ENCODE measurements around the gene PDCD2L.
"Not testable (repeated sequence)": the region's sequence is repeated elsewhere in the genome, so short reads cannot be mapped to it uniquely, and the experiment has no call there.

Gene PDCD2L

GRCh38 chr19:34380639-34381241 is 23.5 kb upstream of the PDCD2L start:
- DNase-seq: no peak

DNA sequence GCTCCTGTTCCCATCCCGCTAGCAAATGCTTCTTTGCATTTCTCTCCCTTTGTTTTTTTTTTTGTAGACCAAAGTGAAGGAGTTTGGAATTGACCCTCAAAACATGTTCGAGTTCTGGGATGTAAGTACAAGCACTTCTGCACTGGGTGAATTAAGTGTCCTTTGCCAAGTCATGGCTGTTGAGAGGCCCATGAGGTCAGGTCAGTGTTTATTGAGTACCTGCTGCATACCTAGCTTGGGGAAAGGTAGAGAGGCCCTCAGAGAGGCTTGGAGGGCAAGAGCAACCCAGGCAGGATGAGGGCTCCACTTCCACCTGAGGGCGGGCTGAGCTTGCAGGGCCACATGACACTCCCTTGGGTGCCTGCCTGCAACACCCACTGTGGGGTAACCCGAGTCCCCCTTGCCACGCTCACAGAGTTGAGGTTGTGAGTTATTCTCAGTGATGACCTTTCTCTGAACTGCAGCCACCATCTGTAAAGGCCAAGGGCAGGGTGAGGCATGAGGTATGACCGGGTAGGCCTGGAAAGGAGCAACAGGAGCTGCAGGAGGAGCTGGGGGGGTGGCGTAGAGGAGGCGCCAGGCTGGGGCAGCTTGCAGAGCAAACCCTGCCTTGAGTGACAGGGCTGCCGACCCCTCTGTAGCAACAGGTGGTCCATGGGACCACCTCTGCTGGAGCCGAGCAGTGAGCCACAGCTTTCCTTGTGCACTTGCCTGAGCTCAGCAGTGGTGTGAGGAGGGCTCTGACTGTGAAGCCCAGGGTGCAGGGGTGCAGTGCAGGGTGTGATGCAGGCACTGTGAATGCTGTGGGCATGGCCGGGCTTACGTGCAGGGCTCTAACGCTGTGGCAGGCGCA is 22.6 kb upstream of the PDCD2L start:
- DNase-seq: no peak

GRCh38 chr19:34382471-34382870 is 21.7 kb upstream of the PDCD2L start:
- DNase-seq: no peak

GRCh38 chr19:34383599-34383998 is 20.6 kb upstream of the PDCD2L start:
- no peak for DNase-seq

DNA sequence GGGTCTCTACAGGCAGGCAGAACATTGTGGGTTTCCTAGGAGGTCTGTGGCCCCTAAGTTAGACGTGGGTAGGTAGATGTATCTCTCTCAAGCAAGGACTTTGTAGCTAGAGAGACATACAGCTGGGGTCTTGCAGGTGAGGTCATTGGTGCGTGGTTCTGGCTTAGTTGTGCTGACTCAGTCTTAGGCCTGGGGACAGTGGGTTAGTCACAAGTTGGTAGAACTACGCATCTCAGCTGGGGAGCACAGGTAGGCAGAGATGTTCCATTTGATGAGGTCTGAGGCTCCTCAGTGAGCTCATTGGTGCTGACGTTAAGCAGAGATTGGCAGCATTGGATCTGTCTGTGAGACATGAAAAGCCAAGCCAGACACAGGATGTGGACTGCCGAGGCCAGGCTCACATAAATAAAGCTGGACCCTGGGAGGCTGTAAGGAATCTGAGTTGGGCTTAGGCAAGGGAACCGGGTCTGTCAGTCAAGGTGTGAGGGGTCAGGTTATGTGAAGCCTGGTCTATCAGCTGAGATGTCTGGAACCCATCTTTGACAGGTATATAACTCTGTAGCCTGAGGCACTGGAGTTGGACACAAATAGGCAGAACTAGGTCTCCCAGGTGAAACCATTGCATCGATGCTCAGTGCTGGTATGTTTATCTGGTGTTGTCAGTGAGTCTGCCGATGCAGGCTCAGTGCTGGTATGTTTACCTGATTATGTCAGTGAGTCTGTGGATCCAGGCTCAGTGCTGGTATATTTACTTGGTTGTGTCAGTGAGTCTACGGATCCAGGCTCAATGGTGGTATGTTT is 17.4 kb upstream of the PDCD2L start:
- DNase-seq: no peak

- no peak for DNase-seq
Measured at GRCh38 chr19:34387446-34387810, 16.8 kb upstream of the PDCD2L start.

- DNase-seq: not testable (repeated sequence)
Measured at GRCh38 chr19:34388745-34389144, 15.5 kb upstream of the PDCD2L start.

DNA sequence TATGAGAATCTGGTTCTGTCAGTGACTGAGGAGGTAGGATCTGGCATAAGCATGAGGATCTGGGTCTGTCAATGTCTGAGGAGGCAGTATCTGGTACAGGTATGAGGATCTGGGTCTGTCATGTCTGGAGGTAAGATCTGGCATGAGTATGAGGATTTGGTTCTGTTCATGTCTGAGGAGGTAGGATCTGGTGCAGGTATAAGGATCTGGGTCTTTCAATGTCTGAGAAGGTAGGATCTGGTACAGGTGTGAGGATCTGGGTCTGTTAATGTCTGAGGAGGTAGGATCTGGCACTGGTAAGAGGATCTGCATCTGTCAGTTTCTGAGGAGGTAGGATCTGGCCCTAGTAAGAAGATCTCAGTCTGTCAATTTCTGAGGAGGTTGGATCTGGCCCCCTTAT is 12.4 kb upstream of the PDCD2L start:
- DNase-seq: no peak

DNA sequence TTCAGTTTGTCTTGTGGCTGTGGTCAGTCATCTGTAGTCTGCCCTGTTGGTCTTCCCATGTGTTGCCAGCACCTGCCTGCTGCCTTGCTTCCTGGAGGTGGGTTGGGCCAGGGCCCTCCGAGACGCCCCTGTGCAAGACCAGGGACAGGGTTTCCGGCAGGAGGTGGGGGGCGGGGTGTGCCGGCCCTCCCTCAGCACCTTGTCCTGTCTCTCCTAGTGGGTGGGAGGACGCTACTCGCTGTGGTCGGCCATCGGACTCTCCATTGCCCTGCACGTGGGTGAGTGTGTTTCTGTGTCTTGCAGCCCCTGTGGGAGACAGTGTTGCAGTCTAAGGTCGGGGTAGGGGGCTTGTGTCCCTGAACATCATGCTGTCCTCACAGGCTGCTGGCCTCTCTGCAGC is 11.2 kb upstream of the PDCD2L start:
- no peak for DNase-seq

DNA sequence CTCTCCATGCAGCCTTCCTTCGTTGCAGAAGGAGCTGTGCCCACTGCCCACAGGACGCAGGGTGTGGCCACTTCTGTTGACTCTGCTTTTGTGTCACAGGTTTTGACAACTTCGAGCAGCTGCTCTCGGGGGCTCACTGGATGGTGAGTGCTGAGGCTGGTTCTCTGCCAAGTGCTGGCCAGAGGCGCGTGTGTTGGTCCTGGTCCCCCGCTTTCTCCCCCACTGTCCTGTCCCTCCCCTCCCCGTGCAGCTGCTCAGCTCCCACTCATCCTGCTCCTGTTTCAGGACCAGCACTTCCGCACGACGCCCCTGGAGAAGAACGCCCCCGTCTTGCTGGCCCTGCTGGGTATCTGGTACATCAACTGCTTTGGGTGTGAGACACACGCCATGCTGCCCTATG is 10.6 kb upstream of the PDCD2L start:
- DNase-seq: no peak

DNA sequence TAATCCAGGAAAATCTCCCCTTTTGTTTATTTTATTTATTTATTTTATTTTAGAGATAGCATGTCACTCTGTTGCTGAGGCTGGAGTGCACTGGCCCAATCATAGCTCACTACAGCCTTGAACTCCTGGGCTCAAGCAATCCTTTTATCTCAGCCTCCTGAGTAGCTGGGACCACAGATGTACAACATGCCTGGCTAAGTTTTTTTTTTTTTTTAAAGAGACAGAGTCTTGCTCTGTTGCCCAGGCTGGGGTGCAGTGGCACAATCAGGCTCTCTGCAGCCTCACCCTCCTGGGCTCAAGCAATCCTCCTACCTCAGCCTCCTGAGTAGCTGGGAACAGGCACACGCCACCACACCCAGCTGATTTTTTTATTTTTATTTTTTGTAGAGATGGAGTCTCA is 6.3 kb upstream of the PDCD2L start:
- no peak for DNase-seq

- no peak for DNase-seq
Measured at GRCh38 chr19:34399886-34400285, 4.3 kb upstream of the PDCD2L start.

DNA sequence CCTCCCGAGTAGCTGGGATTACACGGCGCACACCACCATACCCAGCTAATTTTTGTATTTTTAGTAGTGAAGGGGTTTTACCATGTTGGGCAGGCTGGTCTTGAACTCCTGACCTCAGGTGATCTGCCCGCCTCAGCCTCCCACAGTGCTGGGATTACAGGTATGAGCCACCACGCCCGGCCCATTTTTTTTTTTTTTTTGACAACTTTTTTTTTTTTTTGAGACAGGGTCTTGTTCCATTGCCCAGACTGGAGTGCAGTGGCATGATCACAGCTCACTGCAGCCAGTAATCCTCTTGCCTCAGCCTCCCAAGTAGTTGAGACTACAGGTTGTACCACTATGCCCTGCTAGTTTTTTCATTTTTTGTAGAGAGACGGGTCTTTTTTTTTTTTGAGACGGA is 3.4 kb upstream of the PDCD2L start:
- DNase-seq: not testable (repeated sequence)

DNA sequence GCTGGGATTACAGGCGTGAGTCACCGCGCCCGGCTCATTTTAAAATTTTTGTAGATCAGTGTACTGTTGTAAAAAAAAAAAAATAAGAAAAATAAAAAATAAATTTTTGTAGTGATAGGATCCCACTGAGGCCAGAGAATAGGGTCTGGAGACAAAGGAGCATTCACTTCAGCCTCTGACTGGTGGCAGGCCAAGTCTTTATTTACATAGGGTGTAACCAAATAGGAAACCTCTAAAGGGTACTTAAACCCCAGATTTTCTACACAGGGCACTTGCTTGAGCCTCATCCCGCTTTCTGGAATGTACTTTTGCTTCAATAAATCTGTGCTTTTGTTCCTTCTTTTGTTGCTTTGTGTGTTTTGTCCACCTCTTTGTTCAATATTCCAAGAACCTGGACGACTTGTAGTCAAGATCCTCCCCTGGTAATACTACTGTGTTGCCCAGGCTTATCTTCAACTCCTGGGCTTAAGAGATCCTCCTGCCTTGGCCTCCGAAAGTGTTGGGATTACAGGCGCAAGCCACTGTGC is 2.1 kb upstream of the PDCD2L start:
- no peak for DNase-seq

- no peak for DNase-seq
Measured at GRCh38 chr19:34403784-34404108, 453 bp upstream of the PDCD2L start.

DNA sequence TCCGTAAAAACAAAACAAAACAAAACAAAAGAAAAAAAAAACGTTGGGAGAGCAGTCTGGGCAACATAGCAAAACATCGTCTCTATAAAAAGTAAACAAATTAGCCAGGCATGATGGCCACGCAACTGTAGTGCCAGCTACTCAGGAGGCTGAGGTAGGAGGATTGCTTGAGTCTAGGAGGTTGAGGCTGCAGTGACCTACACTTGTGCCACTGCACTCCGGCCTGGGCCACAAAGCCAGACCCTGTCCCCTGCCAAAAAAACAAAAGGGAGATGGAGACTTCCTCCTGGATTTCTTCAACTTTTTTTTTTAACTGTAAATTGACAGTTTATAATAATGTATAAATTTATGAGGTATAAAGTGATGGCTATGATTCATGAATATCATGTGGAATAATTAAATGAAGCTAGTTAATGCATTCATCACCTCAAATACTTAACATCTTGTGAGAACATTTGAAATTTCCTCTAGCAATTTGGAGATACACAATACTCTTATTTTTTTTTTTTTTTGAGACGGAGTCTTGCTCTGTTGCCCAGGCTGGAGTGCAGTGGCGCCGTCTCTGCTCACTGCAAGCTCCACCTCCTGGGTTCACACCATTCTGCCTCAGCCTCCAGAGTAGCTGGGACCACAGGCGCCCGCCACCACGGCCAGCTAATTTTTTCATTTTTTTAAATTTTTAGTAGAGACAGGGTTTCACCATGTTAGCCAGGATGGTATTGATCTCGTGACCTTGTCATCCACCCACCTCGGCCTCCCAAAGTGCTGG is 1.9 kb downstream of the PDCD2L start:
- no peak for DNase-seq

DNA sequence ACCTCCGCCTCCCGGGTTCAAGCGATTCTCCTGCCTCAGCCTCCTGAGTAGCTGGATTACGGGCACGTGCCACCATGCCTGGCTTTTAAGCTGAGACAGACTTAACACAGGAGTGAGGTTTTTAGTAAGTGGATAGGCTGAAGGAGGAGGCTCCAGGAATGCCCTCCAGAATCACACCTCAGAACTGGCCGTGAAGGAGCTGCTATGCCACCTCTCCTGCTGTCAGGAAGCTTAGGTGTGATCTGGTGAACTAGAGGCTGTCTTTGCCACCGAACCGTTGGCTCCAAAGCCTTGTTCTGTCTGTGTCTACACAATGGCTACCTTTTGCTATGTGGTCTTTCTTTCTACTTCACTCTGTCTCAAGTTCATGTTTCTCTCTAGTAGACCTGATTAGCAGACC is 4.2 kb downstream of the PDCD2L start:
- no peak for DNase-seq

DNA sequence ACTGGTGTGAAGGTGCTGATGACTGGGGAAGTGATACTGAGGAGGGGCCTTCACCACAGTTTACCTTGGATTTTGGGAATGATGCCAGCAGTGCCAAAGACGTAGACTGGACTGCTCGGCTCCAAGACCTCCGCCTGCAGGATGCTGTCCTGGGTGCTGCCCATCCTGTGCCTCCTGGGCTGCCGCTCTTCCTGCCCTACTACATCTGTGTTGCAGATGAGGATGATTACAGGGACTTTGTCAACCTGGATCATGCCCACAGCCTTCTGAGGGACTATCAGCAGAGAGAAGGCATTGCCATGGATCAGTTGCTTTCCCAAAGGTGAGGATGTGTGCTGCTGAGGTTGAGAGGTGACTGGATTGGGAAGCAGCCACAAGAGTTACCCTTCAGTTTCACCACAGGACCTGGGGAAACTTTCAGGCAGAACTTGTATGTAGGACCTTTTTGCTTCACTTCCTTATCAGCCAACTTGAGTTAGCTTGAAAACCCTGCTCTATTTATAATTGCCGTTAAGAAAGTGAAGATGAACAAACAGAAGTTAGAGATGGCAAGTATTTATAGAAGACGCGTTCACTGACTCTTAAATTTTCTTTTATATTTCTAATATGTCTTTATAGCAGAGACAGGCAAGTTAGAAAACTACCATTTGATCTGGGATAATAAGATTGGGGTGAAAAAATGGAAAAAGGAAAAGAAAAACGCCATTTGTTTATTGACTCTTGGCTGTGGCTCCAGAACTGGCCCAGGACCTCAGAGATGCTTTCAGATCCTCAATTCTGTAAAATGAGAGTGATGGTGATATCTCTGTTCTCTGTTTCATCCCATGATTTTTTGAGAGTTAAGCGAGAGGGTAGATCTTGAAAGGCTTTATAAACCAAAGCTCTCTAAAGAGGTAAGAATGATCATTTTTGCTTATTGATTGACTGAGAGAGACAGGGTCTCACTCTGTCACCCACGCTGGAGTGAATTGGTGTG is 5.3 kb downstream of the PDCD2L start:
- no peak for DNase-seq

GRCh38 chr19:34411216-34411615 is 7.0 kb downstream of the PDCD2L start:
- no peak for DNase-seq

- no peak for DNase-seq
Measured at GRCh38 chr19:34416021-34416545, 11.9 kb downstream of the PDCD2L start.

DNA sequence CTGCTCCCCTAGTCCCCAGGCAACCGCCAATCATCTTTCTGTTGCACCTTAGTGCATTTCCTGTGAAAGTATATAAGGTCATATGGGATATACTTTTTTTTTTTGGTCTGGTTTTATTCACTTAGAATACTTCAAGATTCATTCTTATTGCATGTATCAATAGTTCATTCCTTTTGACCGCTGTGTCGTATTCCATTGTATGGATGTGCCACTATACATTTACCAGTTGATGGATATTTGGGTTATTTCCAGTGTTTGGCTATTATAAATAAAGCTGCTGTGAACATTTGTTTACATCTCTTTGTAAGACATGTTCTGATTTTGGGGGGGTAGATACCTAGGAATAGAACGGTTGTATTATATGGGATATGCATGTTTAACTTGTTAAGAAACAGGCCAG is 14.1 kb downstream of the PDCD2L start:
- DNase-seq: no peak

Data from SIG-M5 (cell line).